Heart right ventricle (tissue), 16 donors: ENCODE data around the gene TBCK. TPM values are rescaled to one million over a fixed set of nuclear protein-coding genes. Genes with fewer than 3 reads are reported as not detected.

Experiments
- ATAC-seq, 8 donors: fragments of 200-7000 bp; cut with Tn5 transposase; one replicate each; pipeline ENCODE4 v1.9.1; 2020; ENCODE audit warnings: mild to moderate bottlenecking in 8 of 8, moderate library complexity in 8 of 8, moderate number of reproducible peaks in 1 of 8
- DNase-seq, 2 donors: peaks; one replicate each; pipeline ENCODE4 v3.0.0-alpha.2; 2020
- H3K27ac ChIP-seq, 10 donors: fragments of 200-600 bp; sonication (generic) in 2 of 10; one replicate each; pipeline versions ENCODE4 v1.5.0 to v1.8.0; 2020 to 2022; ENCODE audit warnings: mild to moderate bottlenecking in 3 of 10
- H3K27me3 ChIP-seq, 7 donors: fragments of 200-600 bp; one replicate each; pipeline ENCODE4 v1.8.0; 2021 to 2022; ENCODE audit warnings: mild to moderate bottlenecking in 2 of 7
- H3K36me3 ChIP-seq, 9 donors: fragments of 200-600 bp; sonication (generic) in 1 of 9; one replicate each; pipeline versions ENCODE4 v1.5.0 to v1.8.0; 2020 to 2022; ENCODE audit warnings: mild to moderate bottlenecking in 2 of 9
- H3K4me1 ChIP-seq, 9 donors: fragments of 200-600 bp; sonication (generic) in 1 of 9; one replicate each; pipeline versions ENCODE4 v1.5.0 to v1.8.0; 2020 to 2022; ENCODE audit warnings: mild to moderate bottlenecking in 4 of 9
- H3K4me3 ChIP-seq, 10 donors: fragments of 200-600 bp; sonication (generic) in 2 of 10; one replicate each; pipeline versions ENCODE4 v1.5.0 to v1.8.0; 2020 to 2022; ENCODE audit warnings: mild to moderate bottlenecking in 7 of 10, moderate library complexity in 2 of 10
- H3K9me3 ChIP-seq, 11 donors: fragments of 200-600 bp in 10 of 11; sonication (generic) in 2 of 11; one replicate each; pipeline versions ENCODE4 v1.5.0 to v1.8.0; 2013 to 2022; ENCODE audit warnings: mild to moderate bottlenecking in 2 of 11, control low read depth in 1 of 11, moderate library complexity in 1 of 11
- WGBS, 2 donors: extraction: QIAGEN DNeasy Blood & Tissue Kit; methylation state at CpG; one replicate each; pipeline ENCODE4 v1.1.7; 2013; ENCODE audit warnings: inconsistent platforms in 1 of 2; 5-methylcytosine and 5-hydroxymethylcytosine counted together
- intact Hi-C, 10 donors: fragments of 100-400 bp; cut with DNase I; formaldehyde crosslinking; loops; one replicate each; pipeline versions ENCODE4 v1.11.1 to v1.14.2; 2022
- polyA plus RNA-seq, 2 donors: library from polyadenylated mRNA; stranded (reverse); fragments of 200-250 nt; gene quantifications; one replicate each; pipeline ENCODE4 v1.2.3, GENCODE V29; 2013
- total RNA-seq, 10 donors: library from RNA; stranded (reverse); fragmentation: NEBNext Ultra II Directional in 3 of 10; extraction: Animal tissue kit (Norgen Biotek cat#: 25700) in 3 of 10; gene quantifications; one replicate each; pipeline versions ENCODE4 v1.2.1 to v1.2.4, GENCODE V29; 2021 to 2023
- TF ChIP-seq, protein P1 (sequence below), 9 donors: fragments of 200-600 bp; sonication (generic) in 2 of 9; IDR thresholded peaks; one replicate each; pipeline versions ENCODE4 v1.5.0 to v1.8.0; 2021 to 2022; ENCODE audit warnings: antibody characterized with exemption in 9 of 9, mild to moderate bottlenecking in 5 of 9, moderate library complexity in 1 of 9
- donor health status: Arrhythmogenic right ventricular cardiomyopathy.
- donor health status: ischemic (EF 13 %, LVEDD 7.1; RV severe dilation, severe dysfunction).
- donor health status: healthy with polysubstance abuse.
- donor health status: DM: no; HTN: yes; CAD: no.
- donor health status: DM: no; HTN: no; CAD: no.
- donor health status: ischemic (EF 25% LVEDD 6.9; RV normal size, moderate dysfunction).
- donor health status: ischemic (EF 25% LVEDD 5.7; RV mildly dilated, moderate dysfunction).
- donor health status: healthy.
- donor health status: DM: yes; HTN: yes; CAD: no.
- donor health status: Ischemic cardiomyopathy.
- donor health status: ischemic (EF 35%, LVEDD 5.7; RV mildly dilated, moderate dysfunction).
- donor health status: nonischemic (EF 11% LVEDD 7.7; RV severe dilation, severe dysfunction).
- donor health status: DM: yes; HTN: yes; CAD: no.
- donor health status: PGD.
- donor health status: ischemic (EF 29% LVEDD 5.4; RV normal size, mild dysfunction).
- donor health status: nonischemic (EF 23%, LVEDD 6.1; RV moderate dilation, normal function).

The TBCK gene
- total and polyA plus RNA-seq, 12 donors, result 5.0 to 22.8 (median 17.4) TPM

DNA sequence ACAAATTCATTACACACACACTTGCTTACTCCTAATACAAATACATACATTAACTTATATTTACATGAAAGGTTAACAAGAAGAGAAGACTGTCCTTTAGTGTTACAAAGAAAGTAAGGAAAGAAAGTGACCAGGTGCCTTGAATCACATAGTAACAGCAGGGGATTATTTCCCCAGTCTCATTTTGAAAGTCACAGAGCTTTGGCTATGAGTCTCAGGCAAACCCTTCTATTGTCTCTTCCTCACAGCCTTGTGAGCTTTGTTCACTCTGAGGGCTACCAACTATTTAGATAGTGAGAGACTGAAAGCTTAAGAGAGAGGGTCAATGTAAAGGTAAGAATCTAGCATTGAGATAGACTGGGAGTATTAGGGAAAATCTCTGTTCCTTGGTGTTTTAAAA is 259.1 kb downstream of the TBCK start:
- intact Hi-C loops, result no loop called here
- no peak for ATAC-seq
- no peak for DNase-seq

DNA sequence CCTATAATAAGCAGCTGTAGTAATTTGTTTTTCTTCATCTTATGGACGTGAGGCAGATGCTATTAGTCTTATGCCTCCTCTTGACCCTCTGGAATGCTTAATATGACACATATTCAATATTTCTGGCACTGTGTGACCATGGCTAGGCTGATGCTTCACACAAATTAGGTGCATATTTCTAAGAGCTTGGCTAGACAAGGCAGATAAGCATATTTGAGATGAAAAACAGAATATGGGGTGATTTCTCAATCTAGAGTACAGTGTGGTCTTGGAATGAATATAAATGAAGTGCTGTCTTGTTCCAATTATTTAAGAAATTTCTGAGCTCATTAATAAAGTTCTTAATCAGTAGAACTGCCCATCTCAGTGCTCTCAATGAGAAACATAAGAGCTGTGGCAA is 264.5 kb downstream of the TBCK start:
- no peak for ATAC-seq
- TF ChIP-seq, protein P1, sequence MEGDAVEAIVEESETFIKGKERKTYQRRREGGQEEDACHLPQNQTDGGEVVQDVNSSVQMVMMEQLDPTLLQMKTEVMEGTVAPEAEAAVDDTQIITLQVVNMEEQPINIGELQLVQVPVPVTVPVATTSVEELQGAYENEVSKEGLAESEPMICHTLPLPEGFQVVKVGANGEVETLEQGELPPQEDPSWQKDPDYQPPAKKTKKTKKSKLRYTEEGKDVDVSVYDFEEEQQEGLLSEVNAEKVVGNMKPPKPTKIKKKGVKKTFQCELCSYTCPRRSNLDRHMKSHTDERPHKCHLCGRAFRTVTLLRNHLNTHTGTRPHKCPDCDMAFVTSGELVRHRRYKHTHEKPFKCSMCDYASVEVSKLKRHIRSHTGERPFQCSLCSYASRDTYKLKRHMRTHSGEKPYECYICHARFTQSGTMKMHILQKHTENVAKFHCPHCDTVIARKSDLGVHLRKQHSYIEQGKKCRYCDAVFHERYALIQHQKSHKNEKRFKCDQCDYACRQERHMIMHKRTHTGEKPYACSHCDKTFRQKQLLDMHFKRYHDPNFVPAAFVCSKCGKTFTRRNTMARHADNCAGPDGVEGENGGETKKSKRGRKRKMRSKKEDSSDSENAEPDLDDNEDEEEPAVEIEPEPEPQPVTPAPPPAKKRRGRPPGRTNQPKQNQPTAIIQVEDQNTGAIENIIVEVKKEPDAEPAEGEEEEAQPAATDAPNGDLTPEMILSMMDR (IDR thresholded peaks at IDR 0.05), result no peak
- no peak overlapping the region for H3K27ac ChIP-seq
- peaks cover 0 to 3% (median under 1%) of the 10 kb centered on the region in 9 donors for H3K36me3 ChIP-seq
- no peaks in the 10 kb centered on the region for H3K9me3 ChIP-seq
- intact Hi-C loops, result no loop called here
- 69 to 75% methylated on average over 1 of the region's 1 CpG for WGBS, 2 donors
- DNase-seq, result no peak
- peaks cover 0 to 4% (median 0%) of the 10 kb centered on the region in 9 donors for H3K4me1 ChIP-seq
- H3K4me3 ChIP-seq, result no peak overlapping the region
- H3K27me3 ChIP-seq, result no peaks in the 10 kb centered on the region

More for the DNA sequence above, 259.1 kb downstream of the TBCK start:
- TF ChIP-seq, protein P1 (IDR thresholded peaks at IDR 0.05), result no peak
- Histone ChIP-seq H3K36me3 (no peaks in the 10 kb centered on the region), H3K27ac (no peak overlapping the region), H3K9me3 (no peaks in the 10 kb centered on the region), H3K4me1 (no peaks in the 10 kb centered on the region), H3K4me3 (no peak overlapping the region), H3K27me3 (no peaks in the 10 kb centered on the region)

DNA sequence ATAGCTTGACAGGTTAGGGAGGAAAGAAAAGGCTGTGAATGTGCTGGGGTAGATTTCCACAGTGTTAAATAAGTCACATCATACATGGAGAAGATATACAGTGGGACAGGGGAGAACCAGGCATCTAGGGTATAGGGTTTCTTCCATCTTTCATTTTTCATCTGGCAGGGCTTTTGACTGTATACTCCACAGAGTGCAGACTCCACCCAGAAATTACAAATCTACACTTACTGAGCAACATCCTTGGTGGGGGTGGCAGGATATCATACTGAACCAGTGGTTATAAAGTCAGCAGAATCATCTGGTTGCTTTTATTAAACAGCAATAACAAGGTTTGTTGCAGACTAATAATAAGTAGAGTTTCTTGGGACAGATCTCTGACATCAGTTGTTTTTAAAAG is 266.5 kb downstream of the TBCK start:
- H3K36me3 ChIP-seq, result peaks cover 0 to 19% (median 5%) of the 10 kb centered on the region in 9 donors
- no peaks in the 10 kb centered on the region for H3K27me3 ChIP-seq
- peaks cover 0 to 4% (median 0%) of the 10 kb centered on the region in 9 donors for H3K4me1 ChIP-seq
- ATAC-seq, result no peak
- TF ChIP-seq, protein P1 (IDR thresholded peaks at IDR 0.05), result no peak
- intact Hi-C loops, result no loop called here
- no peak for DNase-seq
- no peak overlapping the region for H3K27ac ChIP-seq
- no peak overlapping the region for H3K4me3 ChIP-seq
- no peaks in the 10 kb centered on the region for H3K9me3 ChIP-seq

DNA sequence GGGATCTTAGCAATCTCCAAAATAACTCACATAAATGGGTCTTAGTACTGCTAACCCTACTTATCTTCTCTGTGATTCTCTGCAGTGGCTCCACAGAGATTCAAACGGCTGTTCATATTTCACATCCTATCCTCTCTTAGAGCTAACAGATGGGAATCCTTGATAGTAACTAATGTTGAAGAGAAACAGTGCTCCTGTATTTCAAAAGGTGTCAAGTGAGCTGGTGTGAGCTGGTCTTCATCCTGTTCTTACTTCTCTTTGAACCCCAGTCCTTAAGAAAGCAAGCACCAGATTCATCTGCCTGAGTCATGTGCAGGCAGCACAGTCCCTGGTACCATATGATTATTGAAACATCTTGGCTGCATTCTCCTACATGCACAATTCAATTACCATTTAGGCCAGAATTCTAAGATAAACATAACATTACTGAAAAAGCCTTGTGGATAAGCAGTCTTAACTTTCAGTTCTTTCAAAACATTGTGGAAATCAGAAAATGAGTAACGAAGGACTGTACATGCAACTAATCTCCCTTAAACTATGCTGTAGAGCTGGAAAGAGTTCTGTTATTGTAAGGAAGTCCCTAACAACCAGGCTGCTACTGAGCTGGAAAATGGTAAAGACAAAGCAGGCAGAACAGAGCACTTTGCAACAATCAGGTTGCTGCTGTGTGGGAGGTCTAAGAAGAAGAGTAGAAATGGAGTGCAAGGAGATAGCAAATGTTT is 267.6 kb downstream of the TBCK start:
- H3K4me3 ChIP-seq, result no peak overlapping the region

More for the DNA sequence above, 267.6 kb downstream of the TBCK start:
- 63 to 66% methylated on average over 2 of the region's 2 CpGs for WGBS, 2 donors
- intact Hi-C loops, result no loop called here
- no peak for ATAC-seq
- TF ChIP-seq, protein P1 (IDR thresholded peaks at IDR 0.05), result no peak
- Histone ChIP-seq H3K9me3 (no peaks in the 10 kb centered on the region), H3K27me3 (no peaks in the 10 kb centered on the region), H3K36me3 (peaks cover 0 to 19% (median 5%) of the 10 kb centered on the region in 9 donors), H3K4me1 (peaks cover 0 to 4% (median 0%) of the 10 kb centered on the region in 9 donors), H3K27ac (no peak overlapping the region)
- no peak for DNase-seq
